Uterus (tissue), 2 donors: ENCODE results near the gene CLEC4E.

Source experiments
- POLR2A ChIP-seq, 2 donors: fragments of 450-650 bp; IDR thresholded peaks; one replicate each; pipeline ENCODE4 v1.6.1; 2016; ENCODE audit warnings: antibody characterized with exemption in 2 of 2, mild to moderate bottlenecking in 1 of 2, moderate library complexity in 1 of 2
- TF ChIP-seq, protein P1 (sequence below), 4 experiments: fragments of 200-600 bp in 2 of 4; fragments of 450-650 bp in 2 of 4; sonication (generic) in 2 of 4; IDR thresholded peaks; one replicate each; pipeline ENCODE4 v1.5.1; 2016 to 2019; ENCODE audit warnings: antibody characterized with exemption in 4 of 4, mild to moderate bottlenecking in 2 of 4, moderate library complexity in 1 of 4

DNA sequence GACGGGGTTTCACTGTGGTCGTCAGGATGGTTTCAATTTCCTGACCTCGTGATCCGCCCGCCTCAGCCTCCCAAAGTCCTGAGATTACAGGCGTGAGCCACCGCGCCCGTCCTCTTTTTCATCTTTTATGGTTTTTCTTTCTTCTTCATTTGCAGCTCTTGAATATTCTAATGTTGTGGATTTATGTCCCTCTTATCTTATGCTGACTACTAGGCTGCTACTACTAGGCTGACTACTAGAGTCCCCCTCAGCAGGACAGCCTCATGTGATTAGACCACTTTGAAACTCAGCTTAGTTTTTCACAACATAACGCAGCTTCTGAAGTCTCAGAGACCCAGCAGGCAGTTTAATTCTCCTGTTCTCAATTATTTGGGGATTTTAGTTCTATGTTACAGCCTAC, 857 bp upstream of the CLEC4E start:
- no peak for TF ChIP-seq POLR2A (IDR thresholded peaks at IDR 0.05)
- TF ChIP-seq, protein P1, sequence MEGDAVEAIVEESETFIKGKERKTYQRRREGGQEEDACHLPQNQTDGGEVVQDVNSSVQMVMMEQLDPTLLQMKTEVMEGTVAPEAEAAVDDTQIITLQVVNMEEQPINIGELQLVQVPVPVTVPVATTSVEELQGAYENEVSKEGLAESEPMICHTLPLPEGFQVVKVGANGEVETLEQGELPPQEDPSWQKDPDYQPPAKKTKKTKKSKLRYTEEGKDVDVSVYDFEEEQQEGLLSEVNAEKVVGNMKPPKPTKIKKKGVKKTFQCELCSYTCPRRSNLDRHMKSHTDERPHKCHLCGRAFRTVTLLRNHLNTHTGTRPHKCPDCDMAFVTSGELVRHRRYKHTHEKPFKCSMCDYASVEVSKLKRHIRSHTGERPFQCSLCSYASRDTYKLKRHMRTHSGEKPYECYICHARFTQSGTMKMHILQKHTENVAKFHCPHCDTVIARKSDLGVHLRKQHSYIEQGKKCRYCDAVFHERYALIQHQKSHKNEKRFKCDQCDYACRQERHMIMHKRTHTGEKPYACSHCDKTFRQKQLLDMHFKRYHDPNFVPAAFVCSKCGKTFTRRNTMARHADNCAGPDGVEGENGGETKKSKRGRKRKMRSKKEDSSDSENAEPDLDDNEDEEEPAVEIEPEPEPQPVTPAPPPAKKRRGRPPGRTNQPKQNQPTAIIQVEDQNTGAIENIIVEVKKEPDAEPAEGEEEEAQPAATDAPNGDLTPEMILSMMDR (IDR thresholded peaks at IDR 0.05), result no peak
